Putamen (tissue), 1 donor: ENCODE results near the gene L2HGDH.
"Not testable (repeated sequence)": the region's sequence is repeated elsewhere in the genome, so short reads cannot be mapped to it uniquely, and the experiment has no call there.

Experiments
- DNase-seq: peaks from one replicate; pipeline ENCODE4 v3.0.0-alpha.2; 2016; ENCODE audit warnings: low spot score

L2HGDH gene

GRCh38 chr14:50311972-50312733, at the start of gene L2HGDH, which contains the start of gene DMAC2L:
L2HGDH (minus strand) TSS chr14:50312229; CDS start chr14:50312150, 79 bp downstream.
DMAC2L (plus strand) TSS chr14:50312324; CDS start chr14:50321488, 9,164 bp downstream.
- peak; percentile 96 for DNase-seq

- DNase-seq: no peak
Observed at GRCh38 chr14:50360851-50361250, 48.8 kb upstream of the L2HGDH start.

DNA sequence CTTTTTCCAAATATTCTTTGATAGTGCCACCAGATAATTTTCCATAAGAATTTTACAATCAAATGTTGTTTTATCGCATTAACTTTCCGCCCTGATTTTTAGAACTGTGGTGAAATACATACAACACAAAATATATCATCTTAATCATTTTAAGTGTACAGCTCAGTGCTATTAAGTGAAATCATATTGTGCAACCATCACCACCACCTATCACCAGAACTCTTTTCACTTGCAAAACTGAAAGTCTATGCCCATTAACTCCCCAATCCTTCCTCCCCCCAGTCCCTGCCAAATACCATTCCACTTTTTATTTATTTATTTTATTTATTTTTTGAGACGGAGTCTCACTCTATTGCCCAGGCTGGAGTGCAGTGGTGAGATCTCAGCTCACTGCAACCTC, 48.1 kb upstream of the L2HGDH start:
- DNase-seq: no peak

DNA sequence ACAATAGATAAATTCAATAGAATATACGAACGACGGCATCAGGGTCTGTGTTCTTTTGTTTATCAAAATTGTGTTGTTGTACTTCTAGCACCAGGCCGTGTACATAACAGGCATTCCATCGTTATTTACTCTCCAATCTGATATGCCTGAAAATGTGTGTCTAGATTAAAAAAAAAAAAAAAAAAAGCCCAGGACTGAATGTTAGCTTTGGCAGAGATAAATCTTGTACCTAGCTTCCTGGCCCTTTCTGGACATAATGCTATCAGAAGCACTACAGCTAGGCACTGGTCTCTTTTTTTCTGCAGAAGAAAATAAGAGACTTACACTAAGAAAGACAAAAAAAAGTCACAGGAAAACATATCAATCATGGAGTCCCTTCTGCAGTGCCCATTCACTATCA, 47.6 kb upstream of the L2HGDH start:
- no peak for DNase-seq

DNA sequence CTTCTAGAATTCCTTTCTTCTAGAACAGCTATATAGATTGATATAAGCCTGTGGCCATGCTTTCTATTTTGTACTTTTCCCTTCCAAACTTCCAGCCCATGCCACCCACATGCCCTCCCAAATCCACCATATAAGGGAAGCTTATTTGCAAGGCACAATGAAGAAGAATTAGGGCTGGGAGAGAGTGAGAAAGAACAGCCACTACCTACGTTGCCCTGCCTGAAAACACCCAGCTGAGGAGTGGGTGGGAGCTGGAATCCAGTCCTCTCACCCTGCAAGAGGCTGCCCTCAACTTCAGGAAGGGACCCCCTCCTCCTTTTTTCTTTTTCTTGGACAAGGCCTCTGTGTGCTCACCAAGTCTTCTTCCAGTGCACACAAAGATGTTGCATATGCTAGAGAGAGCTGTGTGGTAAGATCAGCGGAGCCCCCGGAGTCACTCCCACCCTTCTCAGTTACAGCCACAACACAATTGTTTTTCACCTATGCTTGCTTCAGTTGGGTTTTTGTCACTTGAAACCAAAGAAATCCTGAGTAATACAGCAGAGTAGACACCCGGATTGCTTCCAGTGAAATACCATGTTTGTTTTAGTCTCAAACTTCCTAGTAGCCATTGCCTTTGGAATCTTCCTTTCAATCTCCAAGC, 45.8 kb upstream of the L2HGDH start:
- DNase-seq: peak; percentile 41

- DNase-seq: no peak
Observed at GRCh38 chr14:50357124-50357523, 45.1 kb upstream of the L2HGDH start.

GRCh38 chr14:50356283-50356682, 44.3 kb upstream of the L2HGDH start:
- not testable (repeated sequence) for DNase-seq

DNA sequence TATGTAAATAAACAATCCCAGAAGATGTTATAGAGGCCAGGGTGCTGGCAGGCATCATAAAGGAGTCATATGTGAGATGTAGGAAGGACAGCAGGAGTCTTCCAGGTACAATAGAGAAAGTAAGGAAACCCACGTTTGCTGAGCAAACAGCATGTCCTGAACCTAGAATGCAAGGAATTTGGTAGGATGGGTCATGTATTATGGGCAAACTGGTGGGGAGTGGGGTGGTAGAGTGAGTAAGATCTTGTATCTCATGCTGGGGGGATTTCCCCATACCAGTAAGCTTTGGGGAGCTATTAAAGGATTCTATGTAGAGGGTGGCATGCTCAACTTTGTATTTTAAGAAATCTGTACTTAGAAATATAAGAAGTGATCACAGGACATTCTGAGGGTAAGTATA, 43.7 kb upstream of the L2HGDH start:
- no peak for DNase-seq

DNA sequence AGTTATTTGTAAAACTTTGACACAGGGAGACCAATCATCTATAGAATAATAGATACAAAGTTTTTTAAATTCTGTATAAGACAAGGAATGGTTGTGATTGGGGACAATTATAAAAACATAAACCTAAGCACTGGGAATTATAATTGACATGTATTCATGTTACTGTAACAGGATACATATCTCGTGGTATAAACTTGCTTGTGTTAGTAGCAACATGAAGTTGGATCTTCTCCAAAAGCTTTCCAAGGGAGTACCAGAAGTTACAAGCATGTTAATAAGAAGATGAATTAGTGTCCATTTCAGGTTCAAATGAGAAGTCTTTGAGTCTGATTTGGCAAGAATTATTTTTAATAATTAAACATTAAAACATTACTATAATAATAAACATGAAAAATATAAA, 42.5 kb upstream of the L2HGDH start:
- no peak for DNase-seq

GRCh38 chr14:50353126-50353525, 41.1 kb upstream of the L2HGDH start:
- DNase-seq: no peak

GRCh38 chr14:50352584-50352983, 40.6 kb upstream of the L2HGDH start:
- no peak for DNase-seq

GRCh38 chr14:50350975-50351374, 38.9 kb upstream of the L2HGDH start:
- DNase-seq: no peak

- DNase-seq: no peak
Observed at GRCh38 chr14:50348933-50349332, 36.9 kb upstream of the L2HGDH start.

GRCh38 chr14:50347521-50347920, 35.5 kb upstream of the L2HGDH start:
- no peak for DNase-seq

GRCh38 chr14:50345846-50346422, 33.9 kb upstream of the L2HGDH start:
- no peak for DNase-seq

GRCh38 chr14:50344876-50345563, 33.0 kb upstream of the L2HGDH start:
- no peak for DNase-seq

DNA sequence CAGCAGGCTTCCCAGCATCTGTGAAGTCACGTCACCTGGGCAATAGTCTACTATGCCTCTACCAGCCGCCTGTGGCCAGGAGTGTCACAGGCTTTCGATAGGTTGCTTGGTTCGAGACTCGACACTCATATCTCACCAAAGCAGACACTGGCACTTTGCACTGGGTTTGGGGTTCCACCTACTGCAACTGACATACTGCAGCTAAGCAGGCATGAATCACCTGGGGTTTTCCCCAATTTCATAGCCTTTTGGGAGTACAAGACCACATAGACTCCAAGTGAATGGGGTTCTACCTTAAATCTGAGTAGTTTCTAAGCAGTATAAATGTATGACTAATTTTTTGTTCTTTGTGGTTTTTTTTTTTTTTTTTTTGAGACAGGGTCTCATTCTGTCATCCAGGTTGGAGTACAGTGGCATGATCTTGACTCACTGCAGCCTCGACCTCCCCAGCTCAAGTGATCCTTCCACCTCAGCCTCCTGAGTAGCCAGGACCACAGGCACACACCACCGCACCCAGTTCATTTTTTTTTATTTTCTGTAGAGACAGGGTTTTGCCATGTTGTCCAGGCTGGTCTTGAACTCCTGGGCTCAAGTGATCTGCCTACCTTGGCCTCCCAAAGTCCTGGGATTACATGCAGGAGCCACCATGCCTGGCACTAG, 32.2 kb upstream of the L2HGDH start:
- DNase-seq: no peak

DNA sequence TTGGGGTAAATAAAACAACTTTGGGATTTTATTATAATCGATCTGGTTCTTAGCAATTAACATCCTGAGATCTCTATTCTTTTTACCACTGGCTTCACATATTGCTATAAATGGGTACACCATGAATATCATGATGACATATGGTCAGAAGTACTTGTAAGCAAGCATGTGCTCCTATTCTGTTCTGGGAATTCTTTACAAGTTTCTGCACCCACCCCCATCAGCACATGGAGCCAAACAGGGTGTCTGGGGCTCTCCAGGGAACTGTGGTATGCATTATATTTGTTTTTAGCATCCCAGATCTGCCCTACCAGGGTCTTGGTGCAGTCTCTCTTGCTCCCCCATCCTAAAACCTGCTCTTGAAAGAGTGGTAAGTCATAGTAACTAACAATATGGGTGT, 31.4 kb upstream of the L2HGDH start:
- DNase-seq: no peak

- DNase-seq: peak; percentile 85
Observed at GRCh38 chr14:50342221-50343078, 30.4 kb upstream of the L2HGDH start.

GRCh38 chr14:50340963-50341362, 28.9 kb upstream of the L2HGDH start:
- DNase-seq: no peak

DNA sequence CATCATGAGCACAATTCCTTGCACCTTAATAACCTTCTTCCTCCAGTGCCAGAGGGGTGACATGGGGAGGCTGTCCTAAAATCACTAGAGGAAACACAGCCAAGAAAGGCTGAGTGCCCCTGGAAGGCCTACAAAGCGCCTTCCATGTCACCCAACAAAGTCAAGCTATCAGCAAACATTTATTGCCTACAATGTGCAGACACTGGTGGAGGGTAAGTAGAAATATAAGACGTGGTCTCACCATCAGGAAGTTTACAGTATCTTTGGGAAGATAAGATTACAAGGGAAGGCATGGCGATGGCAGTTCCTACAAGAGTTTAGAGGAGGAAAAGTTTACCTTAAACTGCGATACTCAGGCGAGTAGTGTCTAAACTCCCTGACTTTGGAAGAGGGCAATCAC, 28.0 kb upstream of the L2HGDH start:
- no peak for DNase-seq
